ENCODE measurements around the gene HEATR5B.

GRCh38 chr2:37080266-37080665 is 3.9 kb downstream of the HEATR5B start:
- TF ChIP-seq CTCF (IDR thresholded peaks at IDR 0.05; ENCODE audit: low read depth, low read length, poor library complexity, severe bottlenecking) (no peak), EZH2phosphoT487 (IDR thresholded peaks at IDR 0.05; ENCODE audit: borderline replicate concordance, low read length) (no peak)
